AG08395 (cell line): ENCODE results near the gene ZHX3.
A peak's percentile ranks its signal among the peaks of the same experiment; 100 is the strongest.

Experiments
- DNase-seq: peaks from one replicate; pipeline ENCODE4 v3.0.0; 2012; ENCODE audit warnings: mixed read lengths, low spot score

ZHX3 gene

GRCh38 chr20:41352666-41353065 is 35.1 kb upstream of the ZHX3 start:
- no peak for DNase-seq

GRCh38 chr20:41352106-41352505 is 34.6 kb upstream of the ZHX3 start:
- no peak for DNase-seq

GRCh38 chr20:41350408-41350962 is 33.0 kb upstream of the ZHX3 start:
- DNase-seq: no peak

GRCh38 chr20:41349943-41350342 is 32.4 kb upstream of the ZHX3 start:
- DNase-seq: no peak

GRCh38 chr20:41349266-41349665 is 31.7 kb upstream of the ZHX3 start:
- no peak for DNase-seq

- DNase-seq: no peak
Measured at GRCh38 chr20:41348430-41349172, 31.1 kb upstream of the ZHX3 start.

- no peak for DNase-seq
Measured at GRCh38 chr20:41347523-41348429, 30.2 kb upstream of the ZHX3 start.

- DNase-seq: no peak
Measured at GRCh38 chr20:41345729-41346067, 28.2 kb upstream of the ZHX3 start.

- DNase-seq: no peak
Measured at GRCh38 chr20:41344938-41345728, 27.6 kb upstream of the ZHX3 start.

- no peak for DNase-seq
Measured at GRCh38 chr20:41344477-41344876, 26.9 kb upstream of the ZHX3 start.

GRCh38 chr20:41342474-41343464 is 25.2 kb upstream of the ZHX3 start:
- no peak for DNase-seq

- DNase-seq: peak; percentile 96
Measured at GRCh38 chr20:41340327-41341055, 23.0 kb upstream of the ZHX3 start, which contains the start of gene LPIN3. LPIN3 (plus strand) TSS chr20:41340821; CDS start chr20:41345804, 4,983 bp downstream.

- DNase-seq: peak; percentile 74
Measured at GRCh38 chr20:41339957-41340326, 22.4 kb upstream of the ZHX3 start.

GRCh38 chr20:41336711-41337492 is 19.4 kb upstream of the ZHX3 start:
- no peak for DNase-seq

- DNase-seq: no peak
Measured at GRCh38 chr20:41335591-41335990, 18.1 kb upstream of the ZHX3 start.

GRCh38 chr20:41334443-41335421 is 17.2 kb upstream of the ZHX3 start:
- no peak for DNase-seq

GRCh38 chr20:41334036-41334435 is 16.5 kb upstream of the ZHX3 start:
- DNase-seq: no peak

- DNase-seq: no peak
Measured at GRCh38 chr20:41331731-41332130, 14.2 kb upstream of the ZHX3 start.
